HEK293 (cell line): ENCODE data around the gene GLT1D1.
A peak's percentile ranks its signal among the peaks of the same experiment; 100 is the strongest.

Experiments
- CTCF ChIA-PET: fragments of 350-600 bp; formaldehyde crosslinking; extraction: SDS; loops from one replicate; lab custom pipeline; 2021; ENCODE audit warnings: antibody characterized with exemption; lab: Yijun Ruan, JAX
- POLR2A ChIA-PET: fragments of 300-600 bp; formaldehyde crosslinking; extraction: SDS; loops from one replicate; lab custom pipeline; 2020; ENCODE audit warnings: antibody characterized with exemption, inconsistent platforms; lab: Yijun Ruan, JAX
- H3K27ac ChIP-seq: fragments of 200-500 bp; sonication (Bioruptor generic); 2 replicates; pipeline ENCODE4 v1.5.1; 2014; ENCODE audit warnings: low read depth, low read length, control low read depth, inconsistent platforms; ENCODE audit errors: extremely low read depth
- H3K36me3 ChIP-seq, 2 experiments: fragments of 200-500 bp in 1 of 2; sonication (Bioruptor generic) in 1 of 2; 1 replicate in 1 of 2; 2 replicates in 1 of 2; pipeline ENCODE4 v1.5.1; 2014 to 2017; ENCODE audit warnings: inconsistent platforms in 2 of 2, low read length in 2 of 2; ENCODE audit not compliant: control insufficient read depth in 2 of 2, insufficient read depth in 1 of 2
- H3K4me1 ChIP-seq: fragments of 200-500 bp; sonication (Bioruptor generic); 2 replicates; pipeline ENCODE4 v1.5.1; 2014; ENCODE audit warnings: mild to moderate bottlenecking, low read length, inconsistent platforms; ENCODE audit not compliant: control insufficient read depth, insufficient read depth
- H3K4me3 ChIP-seq: 2 replicates; pipeline ENCODE4 v1.5.1; 2011; ENCODE audit warnings: low read depth, mild to moderate bottlenecking, control low read depth, low read length, moderate library complexity
- H3K9me3 ChIP-seq: fragments of 200-500 bp; sonication (Bioruptor generic); 2 replicates; pipeline ENCODE4 v1.5.1; 2014; ENCODE audit warnings: low read depth, low read length, inconsistent platforms; ENCODE audit not compliant: control insufficient read depth, insufficient read depth
- FEZF1 ChIP-seq: fragments of 450-650 bp; formaldehyde crosslinking; IDR thresholded peaks from 2 replicates; pipeline ENCODE4 v1.5.1; 2016; ENCODE audit warnings: missing biosample characterization, missing genetic modification characterization
- MYNN ChIP-seq: fragments of 450-650 bp; formaldehyde crosslinking; IDR thresholded peaks from 2 replicates; pipeline ENCODE4 v1.5.1; 2016; ENCODE audit warnings: missing biosample characterization, missing genetic modification characterization, borderline replicate concordance
- OSR2 ChIP-seq: fragments of 450-650 bp; formaldehyde crosslinking; IDR thresholded peaks from 2 replicates; pipeline ENCODE4 v1.5.1; 2016; ENCODE audit warnings: missing biosample characterization, missing genetic modification characterization
- REST ChIP-seq: fragments of 450-650 bp; formaldehyde crosslinking; IDR thresholded peaks from 2 replicates; pipeline ENCODE4 v1.5.1; 2016; ENCODE audit warnings: missing biosample characterization, missing genetic modification characterization
- ZBTB44 ChIP-seq: fragments of 450-650 bp; IDR thresholded peaks from 2 replicates; pipeline ENCODE4 v1.5.1; 2018; ENCODE audit warnings: missing biosample characterization, mild to moderate bottlenecking, missing genetic modification characterization
- ZFHX2 ChIP-seq: fragments of 450-650 bp; formaldehyde crosslinking; conservative IDR thresholded peaks from 2 replicates; pipeline ENCODE4 v1.5.1; 2016; ENCODE audit warnings: missing biosample characterization, missing genetic modification characterization
- ZFP41 ChIP-seq: fragments of 450-650 bp; formaldehyde crosslinking; IDR thresholded peaks from 2 replicates; pipeline ENCODE4 v1.5.1; 2016; ENCODE audit warnings: missing biosample characterization, missing genetic modification characterization, borderline replicate concordance
- ZIC2 ChIP-seq: fragments of 450-650 bp; formaldehyde crosslinking; IDR thresholded peaks from 2 replicates; pipeline ENCODE4 v1.5.1; 2016; ENCODE audit warnings: missing biosample characterization, missing genetic modification characterization
- ZNF155 ChIP-seq: fragments of 450-650 bp; formaldehyde crosslinking; IDR thresholded peaks from 2 replicates; pipeline ENCODE4 v1.5.1; 2016; ENCODE audit warnings: missing biosample characterization, missing genetic modification characterization
- ZNF335 ChIP-seq: fragments of 450-650 bp; formaldehyde crosslinking; conservative IDR thresholded peaks from 2 replicates; pipeline ENCODE4 v1.5.1; 2016; ENCODE audit warnings: missing biosample characterization, missing genetic modification characterization
- ZNF394 ChIP-seq: fragments of 450-650 bp; formaldehyde crosslinking; IDR thresholded peaks from 2 replicates; pipeline ENCODE4 v1.5.1; 2016; ENCODE audit warnings: missing biosample characterization, missing genetic modification characterization, mild to moderate bottlenecking, moderate library complexity, borderline replicate concordance
- ZNF398 ChIP-seq: fragments of 450-650 bp; formaldehyde crosslinking; IDR thresholded peaks from 2 replicates; pipeline ENCODE4 v1.5.1; 2017; ENCODE audit warnings: missing biosample characterization, missing genetic modification characterization
- ZNF488 ChIP-seq: fragments of 450-650 bp; formaldehyde crosslinking; IDR thresholded peaks from 2 replicates; pipeline ENCODE4 v1.5.1; 2016; ENCODE audit warnings: missing biosample characterization, missing genetic modification characterization
- ZNF501 ChIP-seq: fragments of 450-650 bp; formaldehyde crosslinking; IDR thresholded peaks from 2 replicates; pipeline ENCODE4 v1.5.1; 2016; ENCODE audit warnings: missing biosample characterization, missing genetic modification characterization
- ZNF521 ChIP-seq: fragments of 450-650 bp; formaldehyde crosslinking; IDR thresholded peaks from 2 replicates; pipeline ENCODE4 v1.5.1; 2017; ENCODE audit warnings: missing biosample characterization, mild to moderate bottlenecking, missing genetic modification characterization
- ZNF677 ChIP-seq: fragments of 450-650 bp; IDR thresholded peaks from 2 replicates; pipeline ENCODE4 v1.5.0; 2018; ENCODE audit warnings: missing biosample characterization, mild to moderate bottlenecking, missing genetic modification characterization, moderate library complexity
- ZNF791 ChIP-seq: fragments of 450-650 bp; formaldehyde crosslinking; IDR thresholded peaks from 2 replicates; pipeline ENCODE4 v1.5.1; 2016; ENCODE audit warnings: missing biosample characterization, missing genetic modification characterization
- ZSCAN4 ChIP-seq: fragments of 450-650 bp; formaldehyde crosslinking; IDR thresholded peaks from 2 replicates; pipeline ENCODE4 v1.5.1; 2017; ENCODE audit warnings: missing biosample characterization, missing genetic modification characterization

Gene GLT1D1

GRCh38 chr12:128970110-128970509 lies 116.8 kb downstream of the GLT1D1 start (continued):
- no peak for TF ChIP-seq ZNF521 (tag by site-specific recombination)
- TF ChIP-seq FEZF1 (tag by site-specific recombination), result no peak
- no peak for TF ChIP-seq OSR2 (tag by site-specific recombination)
- no peak for TF ChIP-seq ZNF335 (tag by site-specific recombination)

GRCh38 chr12:128970941-128971340 lies 117.7 kb downstream of the GLT1D1 start:
- ChIA-PET CTCF (no interaction called here), POLR2A (no interaction called here)
- no peak overlapping the region for H3K27ac ChIP-seq
- H3K36me3 ChIP-seq, result no peaks in the 10 kb centered on the region
- H3K9me3 ChIP-seq, result no peaks in the 10 kb centered on the region
- no peaks in the 10 kb centered on the region for H3K4me1 ChIP-seq
- H3K4me3 ChIP-seq, result no peak overlapping the region
- TF ChIP-seq ZNF398 (tag by site-specific recombination) (no peak), ZNF677 (tag by site-specific recombination) (no peak), ZNF791 (tag by site-specific recombination) (no peak), ZFP41 (tag by site-specific recombination) (no peak), ZNF488 (tag by site-specific recombination) (no peak)
- TF ChIP-seq, all 188 proteins: peak for 0

- ChIA-PET POLR2A (no interaction called here), CTCF (no interaction called here)
- Histone ChIP-seq H3K4me1 (no peaks in the 10 kb centered on the region), H3K36me3 (no peaks in the 10 kb centered on the region), H3K27ac (no peak overlapping the region), H3K4me3 (no peak overlapping the region), H3K9me3 (no peaks in the 10 kb centered on the region)
- 0 out of 2 replicates have a peak, but pooled peaks have one; percentile 17 for TF ChIP-seq ZIC2 (tag by site-specific recombination)
- no peak for TF ChIP-seq ZBTB44 (tag by site-specific recombination)
Observed at GRCh38 chr12:128971802-128972201, 118.5 kb downstream of the GLT1D1 start.

GRCh38 chr12:128973883-128974681 lies 120.8 kb downstream of the GLT1D1 start:
- H3K4me1 ChIP-seq, result no peaks in the 10 kb centered on the region
- no peaks in the 10 kb centered on the region for H3K9me3 ChIP-seq
- H3K27ac ChIP-seq, result no peak overlapping the region
- H3K4me3 ChIP-seq, result no peak overlapping the region
- ChIA-PET POLR2A (no interaction called here), CTCF (interaction anchor here (0.6 kb wide), 2 partner anchors 74 to 419 kb away, joined by 3 to 5 read pairs; no protein-coding TSS in a partner anchor)
- TF ChIP-seq ZNF394 (tag by site-specific recombination), result no peak
- no peak for TF ChIP-seq REST
- TF ChIP-seq ZNF155 (tag by site-specific recombination), result no peak
- no peak for TF ChIP-seq ZNF501
- no peak for TF ChIP-seq MYNN (tag by site-specific recombination)
- TF ChIP-seq ZNF488 (tag by site-specific recombination), result no peak
- TF ChIP-seq ZSCAN4 (tag by site-specific recombination), result no peak
- TF ChIP-seq ZFHX2 (tag by site-specific recombination), result no peak
- H3K36me3 ChIP-seq, result no peaks in the 10 kb centered on the region
